H1 (cell line): ENCODE measurements around the gene CCDC92B.

ENCODE experiments used
- CHD1 ChIP-seq: IDR thresholded peaks from 2 replicates; pipeline ENCODE4 v1.6.1; 2012; ENCODE audit warnings: low read depth, low read length, improper control_type of control experiment
- CTCF ChIP-seq, 3 experiments: IDR thresholded peaks; 1 replicate in 2 of 3; 2 replicates in 1 of 3; pipeline versions ENCODE4 v1.5.1 to v1.6.1; 2011; ENCODE audit warnings: low read length in 3 of 3, mild to moderate bottlenecking in 3 of 3, inconsistent platforms in 2 of 3, low read depth in 1 of 3, moderate library complexity in 1 of 3; ENCODE audit not compliant: insufficient read depth in 1 of 3; ENCODE audit errors: control extremely low read depth in 1 of 3
- EGR1 ChIP-seq: IDR thresholded peaks from 2 replicates; pipeline ENCODE4 v1.6.1; 2011; ENCODE audit warnings: low read depth, low read length, borderline replicate concordance
- EZH2 ChIP-seq: fragments of 200-600 bp; sonication (generic); IDR thresholded peaks from 2 replicates; pipeline ENCODE4 v1.7.1; 2012; ENCODE audit warnings: low read depth, mild to moderate bottlenecking, moderate library complexity, low read length, inconsistent platforms; ENCODE audit not compliant: severe bottlenecking
- GABPA ChIP-seq: IDR thresholded peaks from 2 replicates; pipeline ENCODE4 v1.6.1; 2011; ENCODE audit warnings: mild to moderate bottlenecking, low read length, moderate library complexity, borderline replicate concordance; ENCODE audit not compliant: insufficient read depth
- GTF2F1 ChIP-seq: IDR thresholded peaks from 2 replicates; pipeline ENCODE4 v1.6.1; 2012; ENCODE audit warnings: low read depth, low read length, improper control_type of control experiment, borderline replicate concordance
- NRF1 ChIP-seq: IDR thresholded peaks from 2 replicates; pipeline ENCODE4 v1.6.1; 2011; ENCODE audit warnings: mild to moderate bottlenecking, low read depth, low read length, improper control_type of control experiment
- RNF2 ChIP-seq: fragments of 200-900, 300-1000 bp; sonication (generic); IDR thresholded peaks from 2 replicates; pipeline ENCODE4 v1.7.1; 2016; ENCODE audit warnings: borderline replicate concordance, low read depth, mild to moderate bottlenecking, antibody characterized with exemption, low read length; ENCODE audit not compliant: poor library complexity, severe bottlenecking; ENCODE audit errors: missing control alignments
- SP1 ChIP-seq: IDR thresholded peaks from 2 replicates; pipeline ENCODE4 v1.6.1; 2011; ENCODE audit warnings: low read depth, low read length
- TAF7 ChIP-seq: optimal IDR thresholded peaks from 2 replicates; pipeline ENCODE3; 2011; ENCODE audit warnings: low read depth, mild to moderate bottlenecking, inconsistent platforms, low read length, moderate library complexity, borderline replicate concordance
- USF2 ChIP-seq: IDR thresholded peaks from 2 replicates; pipeline ENCODE4 v1.6.1; 2011; ENCODE audit warnings: low read length, improper control_type of control experiment
- YY1 ChIP-seq: IDR thresholded peaks from 2 replicates; pipeline ENCODE4 v1.6.1; 2011; ENCODE audit warnings: low read depth, mild to moderate bottlenecking, low read length
- ZNF274 ChIP-seq: IDR thresholded peaks from 2 replicates; pipeline ENCODE4 v1.7.0; 2012; ENCODE audit warnings: low read length, borderline replicate concordance; ENCODE audit errors: extremely low read depth

GRCh38 chr17:2758870-2759269 lies 9.4 kb upstream of the CCDC92B start:
- TF ChIP-seq EGR1 (no peak), CTCF (IDR thresholded peaks at IDR 0.05; ENCODE audit: control extremely low read depth in 1 of 3, insufficient read depth in 1 of 3, low read depth in 1 of 3, low read length in 3 of 3) (no peak), RNF2 (no peak), CHD1 (no peak), YY1 (no peak), GABPA (no peak), TAF7 (no peak), NRF1 (no peak), ZNF274 (no peak), SP1 (no peak), GTF2F1 (no peak), EZH2 (no peak), USF2 (no peak)
